ENCODE data around the gene FKBP6.

DNA sequence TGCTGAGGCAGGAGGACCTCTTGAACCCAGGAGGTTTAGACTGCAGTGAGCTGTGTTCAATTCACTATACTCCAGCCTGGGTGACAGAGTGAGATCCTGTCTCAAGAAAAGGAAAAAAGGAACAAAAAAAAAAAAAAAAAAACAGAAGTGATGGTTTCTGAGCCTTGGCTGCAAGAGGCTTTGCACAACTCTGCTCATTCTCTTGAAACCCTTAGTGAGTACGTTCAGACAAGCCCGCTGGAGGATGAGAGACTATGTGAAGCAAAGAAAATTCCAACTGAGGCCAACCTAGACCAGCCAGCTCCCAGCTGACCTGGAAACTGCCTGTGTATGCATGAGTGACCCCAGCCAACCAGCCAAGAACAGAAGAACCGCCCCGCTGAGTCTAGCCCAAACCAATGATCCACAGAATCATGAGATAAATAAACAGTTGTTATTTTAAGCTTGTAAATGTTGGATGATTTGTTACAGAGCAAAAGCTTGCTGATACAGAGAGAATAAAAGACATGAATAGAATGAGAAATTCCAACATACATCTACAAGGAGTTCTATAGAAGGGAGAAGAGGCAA is 55.1 kb downstream of the FKBP6 start:
- TF ChIP-seq EZH2 (IDR thresholded peaks at IDR 0.05; ENCODE audit: low read length, unreplicated experiment): no peak
- TF ChIP-seq, protein P1, sequence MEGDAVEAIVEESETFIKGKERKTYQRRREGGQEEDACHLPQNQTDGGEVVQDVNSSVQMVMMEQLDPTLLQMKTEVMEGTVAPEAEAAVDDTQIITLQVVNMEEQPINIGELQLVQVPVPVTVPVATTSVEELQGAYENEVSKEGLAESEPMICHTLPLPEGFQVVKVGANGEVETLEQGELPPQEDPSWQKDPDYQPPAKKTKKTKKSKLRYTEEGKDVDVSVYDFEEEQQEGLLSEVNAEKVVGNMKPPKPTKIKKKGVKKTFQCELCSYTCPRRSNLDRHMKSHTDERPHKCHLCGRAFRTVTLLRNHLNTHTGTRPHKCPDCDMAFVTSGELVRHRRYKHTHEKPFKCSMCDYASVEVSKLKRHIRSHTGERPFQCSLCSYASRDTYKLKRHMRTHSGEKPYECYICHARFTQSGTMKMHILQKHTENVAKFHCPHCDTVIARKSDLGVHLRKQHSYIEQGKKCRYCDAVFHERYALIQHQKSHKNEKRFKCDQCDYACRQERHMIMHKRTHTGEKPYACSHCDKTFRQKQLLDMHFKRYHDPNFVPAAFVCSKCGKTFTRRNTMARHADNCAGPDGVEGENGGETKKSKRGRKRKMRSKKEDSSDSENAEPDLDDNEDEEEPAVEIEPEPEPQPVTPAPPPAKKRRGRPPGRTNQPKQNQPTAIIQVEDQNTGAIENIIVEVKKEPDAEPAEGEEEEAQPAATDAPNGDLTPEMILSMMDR (conservative IDR thresholded peaks at IDR 0.05; ENCODE audit: low read depth, low read length): no peak
- no peak for TF ChIP-seq EZH2phosphoT487 (IDR thresholded peaks at IDR 0.05; ENCODE audit: borderline replicate concordance, low read length)
